ENCODE results near the gene CDH4.

CDH4 gene

GRCh38 chr20:61850926-61851900, 599.2 kb downstream of the CDH4 start:
- TF ChIP-seq TAF1 (IDR thresholded peaks at IDR 0.05; ENCODE audit: borderline replicate concordance, insufficient read depth, low read length) (no peak), FOXP2 (optimal IDR thresholded peaks at IDR 0.05; ENCODE audit: borderline replicate concordance, extremely low read depth, extremely low read length, insufficient read depth) (no peak), POLR2AphosphoS5 (IDR thresholded peaks at IDR 0.05; ENCODE audit: low read depth, low read length) (no peak), SIN3A (IDR thresholded peaks at IDR 0.05; ENCODE audit: borderline replicate concordance, insufficient read depth, low read length) (no peak)
- TF ChIP-seq, protein P1, sequence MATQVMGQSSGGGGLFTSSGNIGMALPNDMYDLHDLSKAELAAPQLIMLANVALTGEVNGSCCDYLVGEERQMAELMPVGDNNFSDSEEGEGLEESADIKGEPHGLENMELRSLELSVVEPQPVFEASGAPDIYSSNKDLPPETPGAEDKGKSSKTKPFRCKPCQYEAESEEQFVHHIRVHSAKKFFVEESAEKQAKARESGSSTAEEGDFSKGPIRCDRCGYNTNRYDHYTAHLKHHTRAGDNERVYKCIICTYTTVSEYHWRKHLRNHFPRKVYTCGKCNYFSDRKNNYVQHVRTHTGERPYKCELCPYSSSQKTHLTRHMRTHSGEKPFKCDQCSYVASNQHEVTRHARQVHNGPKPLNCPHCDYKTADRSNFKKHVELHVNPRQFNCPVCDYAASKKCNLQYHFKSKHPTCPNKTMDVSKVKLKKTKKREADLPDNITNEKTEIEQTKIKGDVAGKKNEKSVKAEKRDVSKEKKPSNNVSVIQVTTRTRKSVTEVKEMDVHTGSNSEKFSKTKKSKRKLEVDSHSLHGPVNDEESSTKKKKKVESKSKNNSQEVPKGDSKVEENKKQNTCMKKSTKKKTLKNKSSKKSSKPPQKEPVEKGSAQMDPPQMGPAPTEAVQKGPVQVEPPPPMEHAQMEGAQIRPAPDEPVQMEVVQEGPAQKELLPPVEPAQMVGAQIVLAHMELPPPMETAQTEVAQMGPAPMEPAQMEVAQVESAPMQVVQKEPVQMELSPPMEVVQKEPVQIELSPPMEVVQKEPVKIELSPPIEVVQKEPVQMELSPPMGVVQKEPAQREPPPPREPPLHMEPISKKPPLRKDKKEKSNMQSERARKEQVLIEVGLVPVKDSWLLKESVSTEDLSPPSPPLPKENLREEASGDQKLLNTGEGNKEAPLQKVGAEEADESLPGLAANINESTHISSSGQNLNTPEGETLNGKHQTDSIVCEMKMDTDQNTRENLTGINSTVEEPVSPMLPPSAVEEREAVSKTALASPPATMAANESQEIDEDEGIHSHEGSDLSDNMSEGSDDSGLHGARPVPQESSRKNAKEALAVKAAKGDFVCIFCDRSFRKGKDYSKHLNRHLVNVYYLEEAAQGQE (IDR thresholded peaks at IDR 0.05; ENCODE audit: insufficient read depth in 1 of 2, low read depth in 2 of 2, low read length in 2 of 2), result no peak

DNA sequence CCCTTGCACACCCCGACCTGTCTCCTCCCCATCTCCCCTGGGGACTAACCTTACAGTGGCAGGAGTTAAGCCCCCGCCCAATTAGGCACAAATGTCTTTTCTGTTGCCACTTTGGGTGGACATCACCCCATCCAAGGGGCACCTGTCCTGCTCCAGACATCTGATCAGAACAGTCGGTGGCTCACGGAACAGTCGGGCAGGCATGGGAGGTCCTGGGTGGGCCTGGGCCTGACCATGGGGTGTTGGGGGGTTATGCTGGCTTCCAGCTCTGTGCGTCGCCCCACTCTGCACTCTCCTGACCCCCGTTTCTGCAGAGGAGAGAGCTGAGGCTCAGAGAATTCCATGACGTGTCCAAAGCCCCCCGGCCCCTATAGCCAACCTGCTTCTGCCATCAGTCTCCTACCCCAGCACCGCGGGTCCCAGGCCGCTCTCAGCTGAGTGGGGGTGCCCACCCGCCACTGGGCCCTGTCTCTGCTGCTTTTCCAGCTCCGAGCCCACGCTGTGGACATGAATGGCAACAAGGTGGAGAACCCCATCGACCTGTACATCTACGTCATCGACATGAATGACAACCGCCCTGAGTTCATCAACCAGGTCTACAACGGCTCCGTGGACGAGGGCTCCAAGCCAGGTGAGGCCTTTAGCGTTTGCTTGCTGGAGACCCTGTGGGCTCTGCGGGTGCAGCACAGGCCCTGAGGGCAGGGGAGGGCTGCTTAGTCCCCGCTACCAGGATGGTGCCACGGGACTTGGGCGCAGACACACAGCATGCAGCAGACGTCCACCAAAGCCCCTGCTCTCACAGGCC, 600.4 kb downstream of the CDH4 start:
- TF ChIP-seq TAF1 (IDR thresholded peaks at IDR 0.05; ENCODE audit: borderline replicate concordance, insufficient read depth, low read length) (no peak), SIN3A (IDR thresholded peaks at IDR 0.05; ENCODE audit: borderline replicate concordance, insufficient read depth, low read length) (no peak), POLR2AphosphoS5 (IDR thresholded peaks at IDR 0.05; ENCODE audit: low read depth, low read length) (no peak), FOXP2 (optimal IDR thresholded peaks at IDR 0.05; ENCODE audit: borderline replicate concordance, extremely low read depth, extremely low read length, insufficient read depth) (no peak)
- TF ChIP-seq, protein P1 (IDR thresholded peaks at IDR 0.05; ENCODE audit: insufficient read depth in 1 of 2, low read depth in 2 of 2, low read length in 2 of 2), result no peak

GRCh38 chr20:61853073-61854005, 601.3 kb downstream of the CDH4 start:
- TF ChIP-seq, protein P1 (IDR thresholded peaks at IDR 0.05; ENCODE audit: insufficient read depth in 1 of 2, low read depth in 2 of 2, low read length in 2 of 2), result no peak
- no peak for TF ChIP-seq SIN3A (IDR thresholded peaks at IDR 0.05; ENCODE audit: borderline replicate concordance, insufficient read depth, low read length)
- TF ChIP-seq POLR2AphosphoS5 (IDR thresholded peaks at IDR 0.05; ENCODE audit: low read depth, low read length), result no peak
- TF ChIP-seq FOXP2 (optimal IDR thresholded peaks at IDR 0.05; ENCODE audit: borderline replicate concordance, extremely low read depth, extremely low read length, insufficient read depth), result no peak
- TF ChIP-seq TAF1 (IDR thresholded peaks at IDR 0.05; ENCODE audit: borderline replicate concordance, insufficient read depth, low read length), result no peak

- TF ChIP-seq TAF1 (IDR thresholded peaks at IDR 0.05; ENCODE audit: borderline replicate concordance, insufficient read depth, low read length), result no peak
These were observed 603.2 kb downstream of the CDH4 start for GRCh38 chr20:61855286-61855685.

All from PFSK-1 (cell line).